NCI-H460 (cell line): ENCODE measurements around the gene ITGB4. TPM values are rescaled to one million over a fixed set of nuclear protein-coding genes. Genes with fewer than 3 reads are reported as not detected.

Experiments used
- DNase-seq: peaks from one replicate; pipeline ENCODE4 v3.0.0-alpha.2; 2016; ENCODE audit warnings: low read depth; ENCODE audit errors: extremely low read depth
- total RNA-seq: library from RNA; depleted of rRNA; stranded (reverse); fragments of >200 nt; shearing (Covaris generic); gene quantifications from 2 replicates; pipeline ENCODE4 v1.2.3, GENCODE V29; 2014

The ITGB4 gene
- total RNA-seq, 1 experiment from 2014 or later: 14.5 TPM

- DNase-seq: no peak
Observed at GRCh38 chr17:75695830-75696271, 25.4 kb upstream of the ITGB4 start.

- no peak for DNase-seq
Observed at GRCh38 chr17:75697651-75698291, 23.5 kb upstream of the ITGB4 start.

- DNase-seq: no peak
Observed at GRCh38 chr17:75698659-75699058, 22.6 kb upstream of the ITGB4 start.

GRCh38 chr17:75701288-75701687 is 20.0 kb upstream of the ITGB4 start:
- DNase-seq: no peak

GRCh38 chr17:75703191-75703590 is 18.1 kb upstream of the ITGB4 start:
- DNase-seq: no peak

GRCh38 chr17:75703591-75703990 is 17.7 kb upstream of the ITGB4 start:
- DNase-seq: no peak

- DNase-seq: no peak
Observed at GRCh38 chr17:75704963-75705875, 16.0 kb upstream of the ITGB4 start.

GRCh38 chr17:75706042-75706728 is 15.1 kb upstream of the ITGB4 start:
- no peak for DNase-seq

- peak; percentile 60 for DNase-seq
Observed at GRCh38 chr17:75707079-75707571, 14.1 kb upstream of the ITGB4 start.

GRCh38 chr17:75712446-75712845 is 8.8 kb upstream of the ITGB4 start:
- no peak for DNase-seq

GRCh38 chr17:75719732-75720131 is 1.5 kb upstream of the ITGB4 start:
- DNase-seq: no peak

GRCh38 chr17:75721463-75722011 is 278 bp downstream of the ITGB4 start:
- DNase-seq: no peak

GRCh38 chr17:75722076-75722475 is 817 bp downstream of the ITGB4 start:
- no peak for DNase-seq

GRCh38 chr17:75722542-75723095 is 1.4 kb downstream of the ITGB4 start:
- DNase-seq: no peak

GRCh38 chr17:75723171-75723930 is 2.1 kb downstream of the ITGB4 start:
- peak; percentile 24 for DNase-seq

- no peak for DNase-seq
Observed at GRCh38 chr17:75724016-75725003, 3.1 kb downstream of the ITGB4 start.

- no peak for DNase-seq
Observed at GRCh38 chr17:75725504-75725903, 4.2 kb downstream of the ITGB4 start.

- DNase-seq: no peak
Observed at GRCh38 chr17:75727391-75727790, 6.1 kb downstream of the ITGB4 start.

GRCh38 chr17:75729351-75729750 is 8.1 kb downstream of the ITGB4 start:
- DNase-seq: no peak
